ENCODE measurements around the gene HOXB5. TPM values are rescaled to one million over a fixed set of nuclear protein-coding genes. Genes with fewer than 3 reads are reported as not detected.

HOXB5 gene
- total and polyA plus RNA-seq, 2 donors (not counting 1 experiment from before 2014, with no cell fraction given): not detected

DNA sequence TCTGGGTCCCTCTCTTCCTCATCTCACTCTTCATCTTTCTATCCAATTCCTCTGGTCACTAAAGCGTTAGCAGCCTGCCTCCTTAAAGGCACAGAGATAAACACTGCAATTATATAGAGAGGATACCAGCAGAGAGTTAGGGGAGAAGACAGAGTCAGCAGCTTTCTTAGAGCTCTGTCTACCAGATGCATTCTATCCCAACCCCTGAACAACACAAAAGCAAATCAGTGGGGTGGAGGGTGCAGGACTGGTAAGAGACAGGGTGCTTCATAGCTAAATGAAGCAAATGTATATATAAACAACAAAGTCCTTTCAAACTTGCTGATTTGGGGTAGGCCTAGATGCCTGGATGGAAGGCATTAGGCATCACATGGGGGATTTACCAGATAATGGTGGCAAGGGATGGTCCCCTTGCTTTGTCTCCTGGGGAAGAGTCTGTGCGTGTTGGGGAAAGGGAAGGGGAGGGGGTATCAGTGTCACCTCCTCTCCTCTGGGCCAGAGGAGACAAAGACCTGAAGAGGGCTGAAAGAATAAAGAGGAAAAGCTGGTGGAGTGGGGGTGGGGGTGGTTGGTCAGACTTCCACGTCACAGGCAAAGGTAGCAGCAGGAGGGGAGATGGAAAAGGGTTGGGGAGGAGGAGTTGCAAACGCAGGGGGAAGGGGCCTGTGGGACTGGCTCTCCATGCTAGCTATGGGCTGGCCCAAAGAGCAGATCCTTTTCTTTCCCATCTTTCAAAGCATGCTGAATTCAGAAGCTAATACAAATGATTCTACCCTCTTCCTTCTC, 27.5 kb downstream of the HOXB5 start:
- no peak overlapping the region for H3K9ac ChIP-seq (ENCODE audit: low read length)
- H3K27me3 Mint-ChIP-seq: peaks cover 20% of the 10 kb centered on the region

DNA sequence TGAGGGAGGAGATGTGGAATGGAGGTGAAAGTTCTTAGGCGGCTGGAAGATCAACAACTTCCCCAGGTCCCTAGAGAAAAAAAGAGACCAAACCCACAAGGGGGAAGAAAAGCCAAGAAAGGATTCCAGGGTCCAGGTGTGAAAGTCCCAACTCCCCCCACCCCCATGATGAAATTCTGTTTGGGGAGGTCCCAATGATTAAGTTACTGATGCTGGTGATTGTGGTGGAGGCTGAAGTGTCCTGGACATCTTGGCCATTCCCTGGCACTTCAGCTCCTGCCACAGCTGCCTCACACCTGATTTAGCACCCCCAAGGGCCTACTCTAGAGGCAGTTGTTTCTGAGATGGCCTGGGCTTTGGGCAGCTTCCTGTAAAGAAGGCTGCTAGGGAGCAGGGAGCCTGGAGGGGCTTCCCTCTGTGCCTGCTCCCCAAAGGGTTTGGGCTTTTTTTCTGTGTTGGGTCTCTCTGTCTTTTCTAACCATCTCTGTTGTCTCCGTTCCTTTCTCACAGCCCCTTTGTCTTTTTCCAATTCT, 28.5 kb downstream of the HOXB5 start:
- TF ChIP-seq, protein P1, sequence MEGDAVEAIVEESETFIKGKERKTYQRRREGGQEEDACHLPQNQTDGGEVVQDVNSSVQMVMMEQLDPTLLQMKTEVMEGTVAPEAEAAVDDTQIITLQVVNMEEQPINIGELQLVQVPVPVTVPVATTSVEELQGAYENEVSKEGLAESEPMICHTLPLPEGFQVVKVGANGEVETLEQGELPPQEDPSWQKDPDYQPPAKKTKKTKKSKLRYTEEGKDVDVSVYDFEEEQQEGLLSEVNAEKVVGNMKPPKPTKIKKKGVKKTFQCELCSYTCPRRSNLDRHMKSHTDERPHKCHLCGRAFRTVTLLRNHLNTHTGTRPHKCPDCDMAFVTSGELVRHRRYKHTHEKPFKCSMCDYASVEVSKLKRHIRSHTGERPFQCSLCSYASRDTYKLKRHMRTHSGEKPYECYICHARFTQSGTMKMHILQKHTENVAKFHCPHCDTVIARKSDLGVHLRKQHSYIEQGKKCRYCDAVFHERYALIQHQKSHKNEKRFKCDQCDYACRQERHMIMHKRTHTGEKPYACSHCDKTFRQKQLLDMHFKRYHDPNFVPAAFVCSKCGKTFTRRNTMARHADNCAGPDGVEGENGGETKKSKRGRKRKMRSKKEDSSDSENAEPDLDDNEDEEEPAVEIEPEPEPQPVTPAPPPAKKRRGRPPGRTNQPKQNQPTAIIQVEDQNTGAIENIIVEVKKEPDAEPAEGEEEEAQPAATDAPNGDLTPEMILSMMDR (IDR thresholded peaks at IDR 0.05): no peak
- no peak for TF ChIP-seq EZH2 (IDR thresholded peaks at IDR 0.05; ENCODE audit: borderline replicate concordance, insufficient read depth, low read depth, low read length, poor library complexity, severe bottlenecking)
- intact Hi-C loops (cut with micrococcal nuclease): no loop called here
- no CpG with 5 or more reads among the region's 2 CpGs for WGBS (ENCODE audit: insufficient coverage)
- Histone ChIP-seq H3K4me3 (ENCODE audit: control extremely low read depth in 1 of 5, extremely low read depth in 1 of 5, insufficient read depth in 1 of 5, low read depth in 2 of 5, low read length in 4 of 5) (no peak overlapping the region), H3K9ac (ENCODE audit: low read length) (no peak overlapping the region), H3K4me1 (ENCODE audit: control insufficient read depth in 2 of 2, insufficient read depth in 2 of 2, low read length in 2 of 2) (peaks cover 5 to 8% of the 10 kb centered on the region in 2 donors), H4K20me1 (ENCODE audit: control insufficient read depth, insufficient read depth, low read length, poor library complexity, severe bottlenecking) (no peaks in the 10 kb centered on the region), H3K79me2 (ENCODE audit: control insufficient read depth, insufficient read depth, low read length) (no peaks in the 10 kb centered on the region), H3K9me3 (ENCODE audit: control extremely low read depth in 1 of 3, control insufficient read depth in 2 of 3, insufficient read depth in 1 of 3, low read length in 2 of 3) (peaks cover 0 to 3% (median 0%) of the 10 kb centered on the region in 3 donors), H3K4me2 (replicated peaks; ENCODE audit: low read depth, low read length, poor library complexity, severe bottlenecking) (no peak overlapping the region), H2AFZ (ENCODE audit: insufficient read depth, low read depth, low read length, poor library complexity, severe bottlenecking) (no peak overlapping the region), H3K36me3 (replicated peaks in 1 of 2; ENCODE audit: control extremely low read depth in 1 of 2, control insufficient read depth in 1 of 2, extremely low read depth in 1 of 2, insufficient read depth in 2 of 2, low read length in 1 of 2) (no peaks in the 10 kb centered on the region), H3K27me3 (replicated peaks in 1 of 4; ENCODE audit: control extremely low read depth in 1 of 4, control insufficient read depth in 3 of 4, insufficient read depth in 4 of 4, low read length in 3 of 4) (peaks cover 0 to 63% (median 26%) of the 10 kb centered on the region in 4 experiments), H3K27ac (ENCODE audit: low read length in 2 of 2) (no peak overlapping the region)
- POLR2A ChIA-PET: no interaction called here
- Mint-ChIP-seq H3K27me3 (peaks cover 20% of the 10 kb centered on the region), H3K9me3 (ENCODE audit: insufficient read depth) (no peaks in the 10 kb centered on the region), H3K27ac (no peak overlapping the region), H3K4me3 (no peak overlapping the region), H3K4me1 (peaks cover 9% of the 10 kb centered on the region)
- CTCF ChIA-PET: no interaction called here
- ATAC-seq (ENCODE audit: low read depth): no peak
- no peak for DNase-seq

More for the DNA sequence above, 27.5 kb downstream of the HOXB5 start:
- DNase-seq: no peak
- CTCF ChIA-PET: no interaction called here
- Histone ChIP-seq H3K4me1 (ENCODE audit: control insufficient read depth in 2 of 2, insufficient read depth in 2 of 2, low read length in 2 of 2) (peaks cover 5 to 8% of the 10 kb centered on the region in 2 donors), H3K36me3 (replicated peaks in 1 of 2; ENCODE audit: control extremely low read depth in 1 of 2, control insufficient read depth in 1 of 2, extremely low read depth in 1 of 2, insufficient read depth in 2 of 2, low read length in 1 of 2) (no peaks in the 10 kb centered on the region), H3K4me2 (replicated peaks; ENCODE audit: low read depth, low read length, poor library complexity, severe bottlenecking) (no peak overlapping the region), H3K27me3 (replicated peaks in 1 of 4; ENCODE audit: control extremely low read depth in 1 of 4, control insufficient read depth in 3 of 4, insufficient read depth in 4 of 4, low read length in 3 of 4) (peaks cover 0 to 71% (median 26%) of the 10 kb centered on the region in 4 experiments), H3K4me3 (ENCODE audit: control extremely low read depth in 1 of 5, extremely low read depth in 1 of 5, insufficient read depth in 1 of 5, low read depth in 2 of 5, low read length in 4 of 5) (no peak overlapping the region), H3K27ac (ENCODE audit: low read length in 2 of 2) (no peak overlapping the region), H4K20me1 (ENCODE audit: control insufficient read depth, insufficient read depth, low read length, poor library complexity, severe bottlenecking) (no peaks in the 10 kb centered on the region), H2AFZ (ENCODE audit: insufficient read depth, low read depth, low read length, poor library complexity, severe bottlenecking) (no peak overlapping the region), H3K79me2 (ENCODE audit: control insufficient read depth, insufficient read depth, low read length) (no peaks in the 10 kb centered on the region), H3K9me3 (ENCODE audit: control extremely low read depth in 1 of 3, control insufficient read depth in 2 of 3, insufficient read depth in 1 of 3, low read length in 2 of 3) (peaks cover 0 to 6% (median 0%) of the 10 kb centered on the region in 3 donors)
- Mint-ChIP-seq H3K9me3 (ENCODE audit: insufficient read depth) (no peaks in the 10 kb centered on the region), H3K4me3 (no peak overlapping the region), H3K27ac (no peak overlapping the region), H3K4me1 (peaks cover 9% of the 10 kb centered on the region)
- ATAC-seq (ENCODE audit: low read depth): no peak
- 96% methylated on average over 2 of the region's 4 CpGs for WGBS (ENCODE audit: insufficient coverage)
- no peak for TF ChIP-seq EZH2 (IDR thresholded peaks at IDR 0.05; ENCODE audit: borderline replicate concordance, insufficient read depth, low read depth, low read length, poor library complexity, severe bottlenecking)
- TF ChIP-seq, protein P1 (IDR thresholded peaks at IDR 0.05): no peak
- POLR2A ChIA-PET: no interaction called here
- intact Hi-C loops (cut with micrococcal nuclease): no loop called here
